Cardiac fibroblast (primary cell): Measurements from ENCODE around the gene ABLIM2.

Experiments used
- DNase-seq, 2 donors: peaks; one replicate each; pipeline versions ENCODE4 v3.0.0 to v3.0.0-alpha.2; 2010; ENCODE audit warnings: low read depth in 2 of 2
- H3K4me3 ChIP-seq, 2 donors: replicated peaks in 1 of 2; 1 replicate in 1 of 2; 2 replicates in 1 of 2; pipeline ENCODE4 v1.5.1; 2011; ENCODE audit warnings: low read depth in 2 of 2, low read length in 2 of 2, mild to moderate bottlenecking in 2 of 2, moderate library complexity in 1 of 2
- CTCF ChIP-seq: IDR thresholded peaks from one replicate; pipeline ENCODE4 v1.5.1; 2011; ENCODE audit warnings: low read depth, mild to moderate bottlenecking, low read length, inconsistent platforms

Gene ABLIM2

GRCh38 chr4:8115916-8116315 lies 42.7 kb downstream of the ABLIM2 start:
- TF ChIP-seq CTCF, result no peak
- H3K4me3 ChIP-seq, result no peak overlapping the region
- DNase-seq, result no peak

DNA sequence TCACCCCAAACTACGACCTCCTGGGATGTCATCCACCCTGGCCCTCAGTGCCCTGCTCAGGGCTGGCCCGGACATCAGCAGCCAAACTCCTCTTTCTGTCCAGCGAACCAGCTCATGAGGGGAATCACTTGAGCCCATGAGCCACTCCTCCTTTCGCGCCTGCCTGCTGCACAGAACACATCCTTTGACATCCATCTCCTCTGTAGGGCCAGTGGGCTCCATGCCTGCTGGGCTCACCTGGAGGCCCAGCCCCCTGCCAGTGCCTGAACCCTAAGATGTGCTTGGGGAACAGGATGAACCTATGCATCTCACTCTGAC lies 43.5 kb downstream of the ABLIM2 start:
- no peak overlapping the region for H3K4me3 ChIP-seq

GRCh38 chr4:8114456-8115202 lies 44.0 kb downstream of the ABLIM2 start:
- no peak for DNase-seq
- no peak for TF ChIP-seq CTCF
- no peak overlapping the region for H3K4me3 ChIP-seq

More for the DNA sequence above, 43.5 kb downstream of the ABLIM2 start:
- no peak for TF ChIP-seq CTCF
- DNase-seq, result no peak

DNA sequence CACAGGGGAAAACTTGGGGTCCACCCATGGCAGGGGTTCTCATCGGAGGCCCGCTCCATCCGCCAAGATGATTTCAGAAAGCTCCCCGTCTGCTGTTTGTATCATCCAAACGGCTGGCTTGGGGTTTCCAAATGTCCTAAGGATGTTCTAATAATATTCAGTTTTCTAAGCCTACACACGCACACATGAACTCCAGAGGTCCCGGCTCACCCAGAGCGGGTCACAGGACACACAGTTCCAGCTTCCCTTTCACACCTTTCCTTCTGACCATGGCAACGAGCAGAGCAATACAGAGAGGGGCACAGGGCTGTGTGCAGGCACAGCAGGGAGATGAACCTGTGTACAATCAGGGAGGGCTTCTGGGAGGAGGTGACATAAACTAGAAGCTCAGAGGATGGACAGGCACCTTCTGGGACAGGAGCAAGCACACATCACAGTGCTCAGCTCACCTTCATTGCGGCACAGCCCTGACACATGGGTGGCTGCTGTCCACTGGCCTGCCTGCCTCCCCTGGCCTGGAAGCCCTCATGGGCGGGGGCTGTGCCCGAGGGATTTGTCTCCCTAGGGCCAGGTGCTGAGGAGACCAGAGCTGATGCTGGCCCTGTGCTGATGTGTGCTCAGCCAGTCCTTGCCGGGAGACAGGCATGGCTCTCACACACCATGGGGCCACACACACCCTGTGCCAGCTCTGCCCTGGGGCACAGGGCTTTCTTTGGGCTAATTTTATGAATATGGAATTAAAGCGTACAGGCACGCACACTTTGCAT lies 44.8 kb downstream of the ABLIM2 start:
- TF ChIP-seq CTCF, result no peak

GRCh38 chr4:8112672-8113071 lies 45.9 kb downstream of the ABLIM2 start:
- no peak for TF ChIP-seq CTCF

More for the DNA sequence above, 44.8 kb downstream of the ABLIM2 start:
- DNase-seq, result no peak
- no peak overlapping the region for H3K4me3 ChIP-seq

GRCh38 chr4:8112036-8112576 lies 46.5 kb downstream of the ABLIM2 start:
- no peak for DNase-seq
- no peak for TF ChIP-seq CTCF

More at GRCh38 chr4:8112672-8113071, 45.9 kb downstream of the ABLIM2 start:
- no peak for DNase-seq
- no peak overlapping the region for H3K4me3 ChIP-seq

More at GRCh38 chr4:8112036-8112576, 46.5 kb downstream of the ABLIM2 start:
- H3K4me3 ChIP-seq, result no peak overlapping the region
